Measurements from ENCODE around the gene TTC28.

- TF ChIP-seq RB1 (IDR thresholded peaks at IDR 0.05; ENCODE audit: borderline replicate concordance) (no peak), CHD4 (IDR thresholded peaks at IDR 0.05) (no peak), POLR2AphosphoS5 (IDR thresholded peaks at IDR 0.05; ENCODE audit: low read length) (no peak), EP300 (IDR thresholded peaks at IDR 0.05; ENCODE audit: borderline replicate concordance in 1 of 2, control insufficient read depth in 1 of 2, low read depth in 2 of 2, low read length in 2 of 2) (no peak), ATF7 (IDR thresholded peaks at IDR 0.05; ENCODE audit: low read depth) (no peak), NKRF (conservative IDR thresholded peaks at IDR 0.05) (no peak), NRF1 (conservative IDR thresholded peaks at IDR 0.05; ENCODE audit: low read depth, low read length) (no peak), RBBP5 (conservative IDR thresholded peaks at IDR 0.05) (no peak), SIN3A (IDR thresholded peaks at IDR 0.05; ENCODE audit: low read depth, low read length) (no peak), POLR2A (IDR thresholded peaks at IDR 0.05; ENCODE audit: low read depth, low read length) (no peak), SREBF1 (IDR thresholded peaks at IDR 0.05; ENCODE audit: low read length) (no peak), SUZ12 (IDR thresholded peaks at IDR 0.05; ENCODE audit: unreplicated experiment) (no peak), CTCF (IDR thresholded peaks at IDR 0.05 in 2 of 3, conservative IDR thresholded peaks at IDR 0.05 in 1 of 3; ENCODE audit: control insufficient read depth in 2 of 3, extremely low read depth in 1 of 3, insufficient read depth in 1 of 3, low read depth in 3 of 3, low read length in 3 of 3) (no peak)
These were observed 631.9 kb downstream of the TTC28 start for GRCh38 chr22:28047740-28048139.

Data from GM12878 (cell line).